HEK293 (cell line): Measurements from ENCODE around the gene ZNF771.

Experiments used
- BCL11B ChIP-seq: fragments of 450-650 bp; formaldehyde crosslinking; IDR thresholded peaks from 2 replicates; pipeline ENCODE4 v1.5.1; 2016; ENCODE audit warnings: low read depth, missing biosample characterization, missing genetic modification characterization
- EGR2 ChIP-seq: fragments of 450-650 bp; formaldehyde crosslinking; IDR thresholded peaks from 2 replicates; pipeline ENCODE4 v1.5.1; 2016; ENCODE audit warnings: low read depth, missing biosample characterization, missing genetic modification characterization
- HOXA7 ChIP-seq: sonication (generic); formaldehyde crosslinking; IDR thresholded peaks from 2 replicates; pipeline ENCODE4 v1.8.1; 2022; ENCODE audit warnings: missing genetic modification reagents, borderline replicate concordance
- KLF16 ChIP-seq: fragments of 450-650 bp; formaldehyde crosslinking; IDR thresholded peaks from 2 replicates; pipeline ENCODE4 v1.5.1; 2017; ENCODE audit warnings: missing biosample characterization, missing genetic modification characterization
- PRDM1 ChIP-seq: fragments of 450-650 bp; formaldehyde crosslinking; IDR thresholded peaks from 2 replicates; pipeline ENCODE4; 2016; ENCODE audit warnings: missing biosample characterization, missing genetic modification characterization
- SALL2 ChIP-seq: fragments of 450-650 bp; formaldehyde crosslinking; IDR thresholded peaks from 2 replicates; pipeline ENCODE4 v1.5.0; 2017; ENCODE audit warnings: missing biosample characterization, mild to moderate bottlenecking, missing genetic modification characterization, borderline replicate concordance
- SCRT2 ChIP-seq: fragments of 450-650 bp; formaldehyde crosslinking; IDR thresholded peaks from 2 replicates; pipeline ENCODE4 v1.5.1; 2016; ENCODE audit warnings: missing biosample characterization, missing genetic modification characterization
- SP3 ChIP-seq: fragments of 450-650 bp; formaldehyde crosslinking; IDR thresholded peaks from 2 replicates; pipeline ENCODE4 v1.5.1; 2016; ENCODE audit warnings: missing biosample characterization, missing genetic modification characterization
- ZBTB1 ChIP-seq: fragments of 450-650 bp; formaldehyde crosslinking; IDR thresholded peaks from 2 replicates; pipeline ENCODE4 v1.5.1; 2016; ENCODE audit warnings: missing biosample characterization, missing genetic modification characterization
- ZEB2 ChIP-seq: fragments of 450-650 bp; formaldehyde crosslinking; IDR thresholded peaks from 2 replicates; pipeline ENCODE4 v1.5.1; 2016; ENCODE audit warnings: missing biosample characterization, missing genetic modification characterization
- ZIC2 ChIP-seq: fragments of 450-650 bp; formaldehyde crosslinking; IDR thresholded peaks from 2 replicates; pipeline ENCODE4 v1.5.1; 2016; ENCODE audit warnings: missing biosample characterization, missing genetic modification characterization
- ZNF114 ChIP-seq: fragments of 450-650 bp; formaldehyde crosslinking; IDR thresholded peaks from 2 replicates; pipeline ENCODE4 v1.5.0; 2017; ENCODE audit warnings: missing biosample characterization, missing genetic modification characterization
- ZNF155 ChIP-seq: fragments of 450-650 bp; formaldehyde crosslinking; IDR thresholded peaks from 2 replicates; pipeline ENCODE4 v1.5.1; 2016; ENCODE audit warnings: missing biosample characterization, missing genetic modification characterization
- ZNF157 ChIP-seq: fragments of 450-650 bp; formaldehyde crosslinking; IDR thresholded peaks from 2 replicates; pipeline ENCODE4 v1.5.1; 2016; ENCODE audit warnings: missing biosample characterization, missing genetic modification characterization
- ZNF211 ChIP-seq: fragments of 450-650 bp; formaldehyde crosslinking; IDR thresholded peaks from 2 replicates; pipeline ENCODE4 v1.5.1; 2016; ENCODE audit warnings: low read depth, missing biosample characterization, missing genetic modification characterization
- ZNF214 ChIP-seq: fragments of 450-650 bp; formaldehyde crosslinking; IDR thresholded peaks from 2 replicates; pipeline ENCODE4 v1.5.1; 2017; ENCODE audit warnings: missing biosample characterization, mild to moderate bottlenecking, missing genetic modification characterization, borderline replicate concordance
- ZNF394 ChIP-seq: fragments of 450-650 bp; formaldehyde crosslinking; IDR thresholded peaks from 2 replicates; pipeline ENCODE4 v1.5.1; 2016; ENCODE audit warnings: missing biosample characterization, missing genetic modification characterization, mild to moderate bottlenecking, moderate library complexity, borderline replicate concordance
- ZNF473 ChIP-seq: fragments of 450-650 bp; formaldehyde crosslinking; IDR thresholded peaks from 2 replicates; pipeline ENCODE4 v1.5.1; 2017; ENCODE audit warnings: missing biosample characterization, missing genetic modification characterization
- ZNF610 ChIP-seq: fragments of 450-650 bp; formaldehyde crosslinking; IDR thresholded peaks from 2 replicates; pipeline ENCODE4 v1.5.1; 2016; ENCODE audit warnings: missing biosample characterization, missing genetic modification characterization, borderline replicate concordance
- ZNF658 ChIP-seq: fragments of 450-650 bp; formaldehyde crosslinking; IDR thresholded peaks from 2 replicates; pipeline ENCODE4; 2016; ENCODE audit warnings: missing biosample characterization, missing genetic modification characterization
- ZNF701 ChIP-seq: fragments of 450-650 bp; formaldehyde crosslinking; IDR thresholded peaks from 2 replicates; pipeline ENCODE4 v1.5.1; 2016; ENCODE audit warnings: missing biosample characterization, missing genetic modification characterization
- ZNF785 ChIP-seq: fragments of 450-650 bp; formaldehyde crosslinking; IDR thresholded peaks from 2 replicates; pipeline ENCODE4 v1.5.1; 2016; ENCODE audit warnings: missing biosample characterization, missing genetic modification characterization
- ZNF792 ChIP-seq: fragments of 450-650 bp; formaldehyde crosslinking; IDR thresholded peaks from 2 replicates; pipeline ENCODE4 v1.5.1; 2016; ENCODE audit warnings: missing biosample characterization, missing genetic modification characterization
- ZNF843 ChIP-seq: fragments of 450-650 bp; formaldehyde crosslinking; IDR thresholded peaks from 2 replicates; pipeline ENCODE4 v1.5.1; 2016; ENCODE audit warnings: missing biosample characterization, missing genetic modification characterization
- TF ChIP-seq, protein P1 (sequence below): fragments of 450-650 bp; formaldehyde crosslinking; IDR thresholded peaks from 2 replicates; pipeline ENCODE4 v1.5.1; 2016; ENCODE audit warnings: missing biosample characterization, missing genetic modification characterization
- TF ChIP-seq, protein P2 (sequence below): fragments of 450-650 bp; formaldehyde crosslinking; conservative IDR thresholded peaks from 2 replicates; pipeline ENCODE4 v1.5.1; 2016; ENCODE audit warnings: low read depth, missing biosample characterization, missing genetic modification characterization
- TF ChIP-seq, protein P3 (sequence below): fragments of 450-650 bp; formaldehyde crosslinking; IDR thresholded peaks from 2 replicates; pipeline ENCODE4 v1.5.1; 2016; ENCODE audit warnings: missing biosample characterization, missing genetic modification characterization
- TF ChIP-seq, protein P4 (sequence below): fragments of 450-650 bp; formaldehyde crosslinking; IDR thresholded peaks from 2 replicates; pipeline ENCODE4 v1.5.1; 2017; ENCODE audit warnings: missing biosample characterization, missing genetic modification characterization
- TF ChIP-seq, protein P5 (sequence below): sonication (generic); formaldehyde crosslinking; IDR thresholded peaks from 2 replicates; pipeline ENCODE4 v1.8.1; 2022; ENCODE audit warnings: mild to moderate bottlenecking, moderate library complexity, missing genetic modification reagents

The ZNF771 gene

DNA sequence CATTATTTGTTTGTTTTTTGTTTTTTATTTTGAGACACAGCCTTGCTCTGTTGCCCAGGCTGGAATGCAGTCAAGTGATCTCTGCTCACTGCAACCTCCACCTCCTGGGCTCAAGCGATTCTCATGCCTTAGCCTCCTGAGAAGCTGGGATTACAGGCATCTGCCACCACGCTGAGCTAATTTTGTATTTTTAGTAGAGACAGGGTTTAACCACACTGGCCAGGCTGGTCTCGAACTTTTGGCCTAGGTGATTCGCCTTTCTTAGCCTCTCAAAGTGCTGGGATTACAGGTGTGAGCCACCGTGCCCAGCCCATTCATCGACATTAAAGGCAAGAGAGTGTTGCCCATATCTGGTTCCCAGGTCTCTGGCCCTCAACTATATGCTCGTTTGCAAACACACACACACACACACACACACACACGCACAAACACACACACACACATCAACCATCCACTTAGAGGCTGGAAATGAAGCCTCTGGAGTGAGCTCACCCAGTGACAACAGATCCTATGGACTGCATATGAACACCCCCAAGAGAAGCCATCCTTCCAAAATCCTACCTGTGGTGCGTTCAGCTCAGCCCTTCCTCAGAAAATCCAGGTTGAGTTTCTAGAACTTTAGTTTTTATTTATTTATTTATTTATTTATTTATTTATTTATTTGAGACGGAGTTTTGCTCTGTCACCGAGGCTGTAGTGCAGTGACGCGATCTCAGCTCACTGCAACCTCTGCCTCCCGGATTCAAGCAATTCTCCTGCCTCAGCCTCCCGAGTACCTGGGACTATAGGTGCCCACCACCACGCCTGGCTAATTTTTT lies 50.5 kb downstream of the ZNF771 start (continued):
- TF ChIP-seq, protein P1, sequence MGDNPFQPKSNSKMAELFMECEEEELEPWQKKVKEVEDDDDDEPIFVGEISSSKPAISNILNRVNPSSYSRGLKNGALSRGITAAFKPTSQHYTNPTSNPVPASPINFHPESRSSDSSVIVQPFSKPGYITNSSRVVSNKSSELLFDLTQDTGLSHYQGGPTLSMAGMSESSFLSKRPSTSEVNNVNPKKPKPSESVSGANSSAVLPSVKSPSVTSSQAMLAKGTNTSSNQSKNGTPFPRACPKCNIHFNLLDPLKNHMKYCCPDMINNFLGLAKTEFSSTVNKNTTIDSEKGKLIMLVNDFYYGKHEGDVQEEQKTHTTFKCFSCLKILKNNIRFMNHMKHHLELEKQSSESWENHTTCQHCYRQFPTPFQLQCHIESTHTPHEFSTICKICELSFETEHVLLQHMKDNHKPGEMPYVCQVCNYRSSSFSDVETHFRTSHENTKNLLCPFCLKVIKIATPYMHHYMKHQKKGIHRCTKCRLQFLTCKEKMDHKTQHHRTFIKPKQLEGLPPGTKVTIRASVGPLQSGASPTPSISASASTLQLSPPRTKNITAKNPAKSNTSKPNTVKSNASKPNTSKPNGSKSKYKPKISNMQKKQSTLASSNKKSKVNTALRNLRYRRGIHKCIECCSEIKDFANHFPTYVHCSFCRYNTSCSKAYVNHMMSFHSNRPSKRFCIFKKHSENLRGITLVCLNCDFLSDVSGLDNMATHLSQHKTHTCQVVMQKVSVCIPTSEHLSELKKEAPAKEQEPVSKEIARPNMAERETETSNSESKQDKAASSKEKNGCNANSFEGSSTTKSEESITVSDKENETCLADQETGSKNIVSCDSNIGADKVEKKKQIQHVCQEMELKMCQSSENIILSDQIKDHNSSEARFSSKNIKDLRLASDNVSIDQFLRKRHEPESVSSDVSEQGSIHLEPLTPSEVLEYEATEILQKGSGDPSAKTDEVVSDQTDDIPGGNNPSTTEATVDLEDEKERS = no peak
- TF ChIP-seq BCL11B (tag by site-specific recombination) (no peak), ZNF701 (tag by site-specific recombination) (no peak), ZNF610 (tag by site-specific recombination) (no peak), SALL2 (tag by site-specific recombination) (no peak), ZNF785 (tag by site-specific recombination) (no peak), ZNF658 (tag by site-specific recombination) (no peak), HOXA7 (no peak), EGR2 (no peak), ZNF157 (no peak), ZNF394 (tag by site-specific recombination) (peak; percentile 94), ZEB2 (tag by site-specific recombination) (no peak), PRDM1 (tag by site-specific recombination) (no peak), ZIC2 (no peak), ZNF473 (tag by site-specific recombination) (no peak), SCRT2 (tag by site-specific recombination) (no peak), ZNF114 (no peak), ZBTB1 (tag by site-specific recombination) (no peak), KLF16 (tag by site-specific recombination) (no peak), ZNF843 (tag by site-specific recombination) (no peak), ZNF211 (tag by site-specific recombination) (no peak), ZNF792 (tag by site-specific recombination) (no peak), SP3 (no peak), ZNF155 (no peak), ZNF214 (tag by site-specific recombination) (no peak)
- TF ChIP-seq, protein P2, sequence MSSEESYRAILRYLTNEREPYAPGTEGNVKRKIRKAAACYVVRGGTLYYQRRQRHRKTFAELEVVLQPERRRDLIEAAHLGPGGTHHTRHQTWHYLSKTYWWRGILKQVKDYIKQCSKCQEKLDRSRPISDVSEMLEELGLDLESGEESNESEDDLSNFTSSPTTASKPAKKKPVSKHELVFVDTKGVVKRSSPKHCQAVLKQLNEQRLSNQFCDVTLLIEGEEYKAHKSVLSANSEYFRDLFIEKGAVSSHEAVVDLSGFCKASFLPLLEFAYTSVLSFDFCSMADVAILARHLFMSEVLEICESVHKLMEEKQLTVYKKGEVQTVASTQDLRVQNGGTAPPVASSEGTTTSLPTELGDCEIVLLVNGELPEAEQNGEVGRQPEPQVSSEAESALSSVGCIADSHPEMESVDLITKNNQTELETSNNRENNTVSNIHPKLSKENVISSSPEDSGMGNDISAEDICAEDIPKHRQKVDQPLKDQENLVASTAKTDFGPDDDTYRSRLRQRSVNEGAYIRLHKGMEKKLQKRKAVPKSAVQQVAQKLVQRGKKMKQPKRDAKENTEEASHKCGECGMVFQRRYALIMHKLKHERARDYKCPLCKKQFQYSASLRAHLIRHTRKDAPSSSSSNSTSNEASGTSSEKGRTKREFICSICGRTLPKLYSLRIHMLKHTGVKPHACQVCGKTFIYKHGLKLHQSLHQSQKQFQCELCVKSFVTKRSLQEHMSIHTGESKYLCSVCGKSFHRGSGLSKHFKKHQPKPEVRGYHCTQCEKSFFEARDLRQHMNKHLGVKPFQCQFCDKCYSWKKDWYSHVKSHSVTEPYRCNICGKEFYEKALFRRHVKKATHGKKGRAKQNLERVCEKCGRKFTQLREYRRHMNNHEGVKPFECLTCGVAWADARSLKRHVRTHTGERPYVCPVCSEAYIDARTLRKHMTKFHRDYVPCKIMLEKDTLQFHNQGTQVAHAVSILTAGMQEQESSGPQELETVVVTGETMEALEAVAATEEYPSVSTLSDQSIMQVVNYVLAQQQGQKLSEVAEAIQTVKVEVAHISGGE (tag by site-specific recombination) = peak; percentile 65
- TF ChIP-seq, protein P3, sequence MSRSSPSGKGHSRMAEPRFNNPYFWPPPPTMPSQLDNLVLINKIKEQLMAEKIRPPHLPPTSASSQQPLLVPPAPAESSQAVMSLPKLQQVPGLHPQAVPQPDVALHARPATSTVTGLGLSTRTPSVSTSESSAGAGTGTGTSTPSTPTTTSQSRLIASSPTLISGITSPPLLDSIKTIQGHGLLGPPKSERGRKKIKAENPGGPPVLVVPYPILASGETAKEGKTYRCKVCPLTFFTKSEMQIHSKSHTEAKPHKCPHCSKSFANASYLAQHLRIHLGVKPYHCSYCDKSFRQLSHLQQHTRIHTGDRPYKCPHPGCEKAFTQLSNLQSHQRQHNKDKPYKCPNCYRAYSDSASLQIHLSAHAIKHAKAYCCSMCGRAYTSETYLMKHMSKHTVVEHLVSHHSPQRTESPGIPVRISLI (tag by site-specific recombination) = no peak
- TF ChIP-seq, protein P4, sequence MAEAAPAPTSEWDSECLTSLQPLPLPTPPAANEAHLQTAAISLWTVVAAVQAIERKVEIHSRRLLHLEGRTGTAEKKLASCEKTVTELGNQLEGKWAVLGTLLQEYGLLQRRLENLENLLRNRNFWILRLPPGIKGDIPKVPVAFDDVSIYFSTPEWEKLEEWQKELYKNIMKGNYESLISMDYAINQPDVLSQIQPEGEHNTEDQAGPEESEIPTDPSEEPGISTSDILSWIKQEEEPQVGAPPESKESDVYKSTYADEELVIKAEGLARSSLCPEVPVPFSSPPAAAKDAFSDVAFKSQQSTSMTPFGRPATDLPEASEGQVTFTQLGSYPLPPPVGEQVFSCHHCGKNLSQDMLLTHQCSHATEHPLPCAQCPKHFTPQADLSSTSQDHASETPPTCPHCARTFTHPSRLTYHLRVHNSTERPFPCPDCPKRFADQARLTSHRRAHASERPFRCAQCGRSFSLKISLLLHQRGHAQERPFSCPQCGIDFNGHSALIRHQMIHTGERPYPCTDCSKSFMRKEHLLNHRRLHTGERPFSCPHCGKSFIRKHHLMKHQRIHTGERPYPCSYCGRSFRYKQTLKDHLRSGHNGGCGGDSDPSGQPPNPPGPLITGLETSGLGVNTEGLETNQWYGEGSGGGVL = no peak
- TF ChIP-seq, protein P5, sequence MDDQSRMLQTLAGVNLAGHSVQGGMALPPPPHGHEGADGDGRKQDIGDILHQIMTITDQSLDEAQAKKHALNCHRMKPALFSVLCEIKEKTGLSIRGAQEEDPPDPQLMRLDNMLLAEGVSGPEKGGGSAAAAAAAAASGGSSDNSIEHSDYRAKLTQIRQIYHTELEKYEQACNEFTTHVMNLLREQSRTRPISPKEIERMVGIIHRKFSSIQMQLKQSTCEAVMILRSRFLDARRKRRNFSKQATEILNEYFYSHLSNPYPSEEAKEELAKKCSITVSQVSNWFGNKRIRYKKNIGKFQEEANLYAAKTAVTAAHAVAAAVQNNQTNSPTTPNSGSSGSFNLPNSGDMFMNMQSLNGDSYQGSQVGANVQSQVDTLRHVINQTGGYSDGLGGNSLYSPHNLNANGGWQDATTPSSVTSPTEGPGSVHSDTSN (CRISPR knock-in tag) = no peak
